NK-92 (cell line): Measurements from ENCODE around the gene TPM2.

Experiments used
- DNase-seq: peaks from one replicate; lab custom pipeline; 2025; ENCODE audit not compliant: unreplicated experiment; lab: John Stamatoyannopoulos, UW

TPM2 gene

DNA sequence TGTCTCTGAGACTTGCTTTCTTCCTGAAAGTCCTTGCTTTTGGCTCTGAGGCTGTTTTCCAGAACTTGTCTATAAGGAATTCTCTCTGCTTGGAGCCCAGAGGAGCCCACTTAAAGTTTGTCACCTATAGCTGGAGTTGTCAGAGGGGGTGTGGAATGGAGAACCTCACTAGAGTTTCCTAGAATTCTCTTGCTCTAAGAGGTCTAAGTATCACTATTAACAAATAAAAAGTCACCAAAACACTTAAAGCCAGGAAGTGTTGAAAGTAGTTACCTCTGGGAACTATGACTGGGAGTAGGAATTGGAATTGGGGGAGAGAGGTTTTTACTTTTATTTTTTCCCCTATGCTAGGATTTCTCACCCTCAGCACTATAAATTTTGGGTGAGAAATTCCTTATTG is 54.0 kb downstream of the TPM2 start:
- no peak for DNase-seq
